Fibroblast of mammary gland (primary cell): ENCODE data around the gene EXPH5.
"Not testable (repeated sequence)": the region's sequence is repeated elsewhere in the genome, so short reads cannot be mapped to it uniquely, and the experiment has no call there.

Experiments used
- DNase-seq: peaks from one replicate; pipeline ENCODE4 v3.0.0-alpha.2; 2010; ENCODE audit warnings: low read depth
- H3K4me3 ChIP-seq: 2 replicates; pipeline ENCODE4 v1.5.1; 2011; ENCODE audit warnings: low read depth, mild to moderate bottlenecking, low read length, moderate library complexity; ENCODE audit not compliant: control insufficient read depth
- CTCF ChIP-seq: conservative IDR thresholded peaks from 2 replicates; pipeline ENCODE4 v1.5.1; 2011; ENCODE audit warnings: low read depth, low read length, inconsistent platforms; ENCODE audit not compliant: control insufficient read depth, insufficient read depth

The EXPH5 gene

DNA sequence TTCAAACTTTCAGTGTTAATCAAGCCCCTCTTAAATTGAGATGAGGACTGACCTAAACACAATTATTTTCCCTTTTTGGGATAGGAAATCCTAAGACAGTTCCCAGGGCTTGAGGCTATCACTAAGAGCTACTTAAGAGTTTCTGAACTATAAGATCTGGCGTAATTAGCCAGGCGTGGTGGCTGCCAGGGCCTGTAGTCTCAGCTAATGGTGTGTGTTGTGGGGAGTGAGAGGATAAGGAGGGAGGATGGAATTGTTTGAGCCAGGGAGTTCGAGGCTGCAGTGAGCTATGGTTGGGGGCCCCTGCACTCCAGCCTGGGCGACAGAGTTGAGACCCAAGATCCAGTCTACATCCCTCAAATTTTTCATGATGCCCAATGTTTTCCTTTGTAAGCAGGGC lies 23.5 kb upstream of the EXPH5 start:
- DNase-seq: no peak
- no peak overlapping the region for H3K4me3 ChIP-seq
- no peak for TF ChIP-seq CTCF

DNA sequence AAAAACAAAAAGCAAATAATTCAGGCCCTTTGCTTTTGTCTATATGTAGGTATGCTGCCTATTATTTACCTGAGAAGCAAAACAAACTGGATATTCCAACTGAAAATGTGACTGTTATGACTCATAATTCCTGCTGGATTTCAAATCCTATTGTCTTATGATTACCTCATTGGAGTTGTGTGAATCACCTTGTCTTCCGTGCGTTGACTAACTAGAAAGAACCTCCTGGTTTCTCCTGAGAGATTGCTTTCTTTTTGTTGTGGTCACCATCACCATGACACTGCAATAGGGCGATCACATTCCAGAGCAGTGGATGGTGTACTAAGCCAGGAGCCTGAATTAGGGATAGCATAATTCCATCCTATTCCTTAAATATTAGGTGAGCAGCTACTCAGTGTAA lies 23.0 kb upstream of the EXPH5 start:
- H3K4me3 ChIP-seq: no peak overlapping the region
- no peak for TF ChIP-seq CTCF
- DNase-seq: peak; percentile 81

DNA sequence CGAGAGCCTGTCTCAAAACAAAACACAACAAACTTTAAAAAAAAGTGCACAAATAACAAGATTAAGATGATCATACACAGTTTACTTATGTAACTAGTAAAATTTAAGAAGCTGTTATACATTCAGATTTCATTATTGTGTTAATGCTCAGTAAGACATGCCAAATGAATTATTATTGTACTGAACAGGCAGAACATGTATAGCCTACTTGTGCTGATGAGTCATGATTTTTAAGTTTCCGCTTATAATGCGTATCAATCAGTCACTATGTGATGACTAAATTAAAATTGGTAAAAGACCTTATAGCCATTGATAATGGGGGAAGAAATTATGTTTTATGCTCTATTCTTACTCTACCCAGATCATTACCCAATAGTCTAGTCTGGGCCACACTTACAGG lies 20.5 kb upstream of the EXPH5 start:
- DNase-seq: no peak
- no peak overlapping the region for H3K4me3 ChIP-seq
- TF ChIP-seq CTCF: no peak

GRCh38 chr11:108609682-108610081 lies 16.1 kb upstream of the EXPH5 start:
- DNase-seq: peak; percentile 42
- TF ChIP-seq CTCF: no peak
- H3K4me3 ChIP-seq: no peak overlapping the region

- DNase-seq: no peak
- TF ChIP-seq CTCF: no peak
- H3K4me3 ChIP-seq: no peak overlapping the region
These were observed 15.0 kb upstream of the EXPH5 start for GRCh38 chr11:108608548-108608947.

GRCh38 chr11:108606495-108607160 lies 13.1 kb upstream of the EXPH5 start:
- TF ChIP-seq CTCF: no peak
- DNase-seq: no peak

DNA sequence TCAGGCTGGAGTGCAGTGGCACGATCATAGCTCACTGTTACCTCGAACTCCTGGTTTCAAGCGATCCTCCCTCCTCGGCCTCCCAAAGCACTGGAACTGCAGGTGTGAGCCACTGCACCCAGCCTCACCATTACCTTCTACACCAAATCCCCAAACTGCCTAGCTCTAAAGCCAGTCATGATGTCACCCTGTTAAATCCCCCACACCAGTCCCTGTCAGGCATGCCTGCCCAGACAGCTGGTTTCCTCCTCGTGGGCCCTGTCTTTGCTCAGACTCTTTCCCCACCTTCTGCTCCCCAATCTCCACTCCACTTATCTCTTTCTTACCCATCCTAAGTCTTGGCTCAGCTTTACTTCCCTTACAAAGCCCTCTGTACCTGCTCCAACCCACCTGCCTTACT lies 12.5 kb upstream of the EXPH5 start:
- no peak overlapping the region for H3K4me3 ChIP-seq
- no peak for DNase-seq
- TF ChIP-seq CTCF: no peak

More at GRCh38 chr11:108606495-108607160, 13.1 kb upstream of the EXPH5 start:
- no peak overlapping the region for H3K4me3 ChIP-seq

DNA sequence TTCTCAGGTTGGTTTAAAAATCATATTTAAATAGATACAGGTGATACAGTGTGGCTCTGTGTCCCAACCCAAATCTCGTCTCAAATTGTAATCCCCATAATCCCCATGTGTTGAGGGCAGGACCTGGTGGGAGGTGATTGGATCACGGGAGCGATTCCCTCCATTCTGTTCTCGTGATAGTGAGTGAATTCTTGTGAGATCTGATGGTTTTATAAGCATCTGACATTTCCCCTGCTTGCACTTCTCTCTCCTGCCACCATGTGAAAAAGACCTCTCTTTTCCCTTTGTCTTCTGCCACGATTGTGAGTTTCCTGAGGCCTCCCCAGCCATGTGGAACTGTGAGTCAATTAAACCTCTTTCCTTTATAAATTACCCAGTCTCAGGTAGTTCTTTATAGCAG lies 9.2 kb upstream of the EXPH5 start:
- not testable (repeated sequence) for H3K4me3 ChIP-seq, DNase-seq
